ENCODE results near the gene SH3GL1. TPM values are rescaled to one million over a fixed set of nuclear protein-coding genes. Genes with fewer than 3 reads are reported as not detected.

SH3GL1 gene
- total RNA-seq, 2 donors from 2014 or later: 35.4 to 54.7 TPM

DNA sequence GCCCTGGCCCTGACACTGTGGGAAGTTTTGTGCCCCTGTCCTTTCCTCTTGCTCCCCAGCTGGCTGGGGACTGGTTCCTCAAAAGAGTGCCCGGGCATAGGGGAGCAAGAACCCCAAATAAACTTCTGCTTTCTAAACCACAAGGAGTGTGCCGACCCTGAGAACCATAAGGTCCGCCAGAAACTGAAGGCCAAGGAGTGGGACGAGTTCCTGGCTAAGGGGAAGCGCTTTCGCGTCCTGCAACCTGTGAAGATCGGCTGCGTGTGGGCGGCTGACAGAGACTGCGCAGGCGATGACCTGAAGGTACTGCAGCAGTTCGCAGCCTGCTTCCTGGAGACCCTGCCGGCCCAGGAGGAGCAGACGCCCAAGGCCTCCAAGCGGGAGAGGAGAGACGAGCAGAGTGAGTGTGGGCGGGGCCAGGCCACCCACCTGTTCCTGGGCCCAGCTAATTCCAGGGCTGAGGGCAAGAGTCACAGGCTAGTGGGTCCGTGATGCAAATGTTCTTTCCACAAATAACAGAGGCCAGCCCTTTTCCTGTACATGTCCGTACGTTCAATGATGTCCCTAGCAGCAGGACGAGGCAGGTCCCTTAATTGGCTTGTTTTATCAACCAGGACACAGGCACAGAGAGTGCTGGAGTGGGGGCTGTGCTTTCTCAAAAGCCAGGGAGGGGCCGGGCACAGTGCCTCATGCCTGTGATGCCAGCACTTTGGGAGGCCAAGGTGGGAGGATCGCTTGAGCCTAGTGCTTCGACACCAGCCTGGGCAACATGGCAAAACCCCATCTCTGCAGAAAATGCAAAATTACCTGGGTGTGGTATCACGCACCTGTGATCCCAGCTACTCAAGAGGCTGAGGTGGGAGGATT is 31.7 kb upstream of the SH3GL1 start:
- Histone ChIP-seq H3K4me3 (no peak overlapping the region), H3K36me3 (no peaks in the 10 kb centered on the region), H3K27ac (no peak overlapping the region), H3K9me3 (no peaks in the 10 kb centered on the region), H3K27me3 (replicated peaks; ENCODE audit: insufficient read depth) (no peaks in the 10 kb centered on the region), H3K4me1 (replicated peaks) (no peaks in the 10 kb centered on the region)
- intact Hi-C loops (cut with DNase I): no loop called here
- no peak for TF ChIP-seq POLR2A (IDR thresholded peaks at IDR 0.05)
- TF ChIP-seq CTCF (IDR thresholded peaks at IDR 0.05): no peak
- no peak for TF ChIP-seq POLR2AphosphoS5 (IDR thresholded peaks at IDR 0.05)
- 88% methylated on average over 26 of the region's 26 CpGs for WGBS
- DNase-seq (ENCODE audit: low spot score): no peak

DNA sequence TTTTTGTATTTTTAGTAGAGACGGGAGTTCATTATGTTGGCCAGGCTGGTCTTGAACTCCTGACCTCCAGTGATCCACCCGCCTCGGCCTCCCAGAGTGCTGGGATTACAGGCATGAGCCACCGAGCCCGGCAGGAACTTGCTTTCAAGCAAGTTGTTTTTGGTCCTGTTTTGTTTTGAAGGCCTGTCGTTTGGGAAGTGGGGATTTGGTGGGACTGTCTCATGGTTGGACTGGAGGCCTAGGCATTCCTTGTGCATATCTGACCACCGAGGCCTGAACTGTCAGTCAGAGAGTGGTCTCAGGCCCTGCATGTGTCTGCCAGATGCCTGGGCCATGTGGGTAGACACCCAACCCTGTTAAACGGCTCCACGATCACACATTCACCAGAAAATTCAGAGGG is 30.9 kb upstream of the SH3GL1 start:
- no peak for DNase-seq (ENCODE audit: low spot score)
- no peak overlapping the region for H3K4me3 ChIP-seq
- no peaks in the 10 kb centered on the region for H3K36me3 ChIP-seq
- intact Hi-C loops (cut with DNase I): no loop called here
- WGBS: 85% methylated on average over 9 of the region's 9 CpGs
- H3K9me3 ChIP-seq: no peaks in the 10 kb centered on the region
- H3K4me1 ChIP-seq (replicated peaks): no peaks in the 10 kb centered on the region
- H3K27me3 ChIP-seq (replicated peaks; ENCODE audit: insufficient read depth): no peaks in the 10 kb centered on the region
- TF ChIP-seq POLR2A (IDR thresholded peaks at IDR 0.05): no peak
- H3K27ac ChIP-seq: no peak overlapping the region

DNA sequence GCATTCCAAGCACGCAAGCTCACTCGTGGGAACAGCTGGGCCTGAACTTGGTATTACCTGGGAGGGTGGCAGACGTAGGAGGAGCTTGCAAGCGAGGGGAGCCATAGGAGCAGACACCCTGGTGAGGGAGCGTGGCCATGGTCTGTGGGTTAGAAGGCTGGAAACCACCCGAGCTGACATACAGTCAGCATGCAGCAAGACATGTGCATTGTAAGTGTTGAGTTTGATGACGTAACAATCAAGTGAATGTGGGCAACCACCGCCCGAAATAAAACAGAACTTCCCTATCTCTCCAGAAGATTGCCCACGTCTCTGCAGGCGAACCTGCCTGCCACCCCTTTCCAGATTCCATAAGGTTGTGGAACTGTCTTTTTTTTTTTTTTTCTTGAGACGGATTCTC is 30.4 kb upstream of the SH3GL1 start:
- Histone ChIP-seq H3K9me3 (no peaks in the 10 kb centered on the region), H3K4me1 (replicated peaks) (no peaks in the 10 kb centered on the region), H3K27ac (no peak overlapping the region), H3K36me3 (no peaks in the 10 kb centered on the region), H3K4me3 (no peak overlapping the region), H3K27me3 (replicated peaks; ENCODE audit: insufficient read depth) (no peaks in the 10 kb centered on the region)
- DNase-seq (ENCODE audit: low spot score): no peak
- no peak for TF ChIP-seq POLR2A (IDR thresholded peaks at IDR 0.05)
- no peak for TF ChIP-seq POLR2AphosphoS5 (IDR thresholded peaks at IDR 0.05)
- TF ChIP-seq CTCF (IDR thresholded peaks at IDR 0.05): no peak
- WGBS: 87% methylated on average over 12 of the region's 12 CpGs
- intact Hi-C loops (cut with DNase I): no loop called here

DNA sequence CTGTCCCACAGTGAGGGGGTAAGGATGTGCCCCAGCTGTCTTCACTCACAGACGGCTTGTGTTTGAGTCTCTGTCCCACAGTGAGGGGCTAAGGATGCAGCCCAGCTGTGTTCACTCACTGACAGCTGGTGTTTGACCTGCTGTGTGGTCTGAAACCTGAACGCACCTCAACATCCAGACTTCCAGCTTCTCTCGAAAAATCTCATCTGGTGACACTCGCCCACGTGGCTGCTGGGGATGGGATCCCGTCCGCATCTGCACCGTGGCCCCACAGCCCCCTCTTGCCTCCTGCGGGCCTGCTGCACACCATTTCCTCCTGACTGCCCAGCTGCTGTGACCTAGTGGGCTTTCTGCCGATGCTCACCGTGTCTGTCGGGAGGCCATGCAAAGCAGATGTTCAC is 29.4 kb upstream of the SH3GL1 start:
- no peaks in the 10 kb centered on the region for H3K27me3 ChIP-seq (replicated peaks; ENCODE audit: insufficient read depth)
- H3K36me3 ChIP-seq: no peaks in the 10 kb centered on the region
- WGBS: 59% methylated on average over 12 of the region's 12 CpGs
- intact Hi-C loops (cut with DNase I): no loop called here
- DNase-seq (ENCODE audit: low spot score): no peak
- H3K4me3 ChIP-seq: no peak overlapping the region
- H3K4me1 ChIP-seq (replicated peaks): no peaks in the 10 kb centered on the region
- H3K27ac ChIP-seq: no peak overlapping the region
- H3K9me3 ChIP-seq: no peaks in the 10 kb centered on the region
- TF ChIP-seq CTCF (IDR thresholded peaks at IDR 0.05): no peak
- no peak for TF ChIP-seq POLR2A (IDR thresholded peaks at IDR 0.05)
- no peak for TF ChIP-seq POLR2AphosphoS5 (IDR thresholded peaks at IDR 0.05)

DNA sequence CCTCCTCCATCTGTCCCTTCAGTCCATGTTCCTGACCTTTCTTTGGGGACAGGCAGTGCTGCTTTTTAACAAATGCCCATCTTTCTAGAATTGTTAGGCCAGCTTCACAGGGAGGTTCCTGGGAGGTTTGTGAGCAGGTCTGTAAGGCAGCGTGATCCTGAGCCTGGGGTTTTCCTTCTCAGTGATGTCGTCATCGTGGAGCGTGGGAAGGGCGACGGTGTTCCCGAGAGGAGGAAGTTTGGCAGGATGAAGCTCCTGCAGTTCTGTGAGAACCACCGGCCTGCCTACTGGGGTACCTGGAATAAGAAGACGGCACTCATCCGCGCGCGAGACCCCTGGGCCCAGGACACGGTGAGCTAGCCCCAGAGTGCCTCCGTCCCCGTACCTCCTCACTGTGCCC is 28.9 kb upstream of the SH3GL1 start:
- no peaks in the 10 kb centered on the region for H3K9me3 ChIP-seq

More for the DNA sequence above, 28.9 kb upstream of the SH3GL1 start:
- no peaks in the 10 kb centered on the region for H3K4me1 ChIP-seq (replicated peaks)
- WGBS: 65% methylated on average over 16 of the region's 16 CpGs
- no peak overlapping the region for H3K4me3 ChIP-seq
- DNase-seq (ENCODE audit: low spot score): no peak
- no peaks in the 10 kb centered on the region for H3K36me3 ChIP-seq
- TF ChIP-seq CTCF (IDR thresholded peaks at IDR 0.05): no peak
- no peak overlapping the region for H3K27ac ChIP-seq
- H3K27me3 ChIP-seq (replicated peaks; ENCODE audit: insufficient read depth): no peaks in the 10 kb centered on the region
- intact Hi-C loops (cut with DNase I): no loop called here

All from prostate gland (tissue), 2 donors.